Measurements from ENCODE around the gene TAX1BP1. TPM values are rescaled to one million over a fixed set of nuclear protein-coding genes. Genes with fewer than 3 reads are reported as not detected.
A peak's percentile ranks its signal among the peaks of the same experiment; 100 is the strongest.
"Not testable (repeated sequence)": the region's sequence is repeated elsewhere in the genome, so short reads cannot be mapped to it uniquely, and the experiment has no call there.

The TAX1BP1 gene
- polyA plus RNA-seq, 1 donor from 2014 or later: 90.2 TPM

DNA sequence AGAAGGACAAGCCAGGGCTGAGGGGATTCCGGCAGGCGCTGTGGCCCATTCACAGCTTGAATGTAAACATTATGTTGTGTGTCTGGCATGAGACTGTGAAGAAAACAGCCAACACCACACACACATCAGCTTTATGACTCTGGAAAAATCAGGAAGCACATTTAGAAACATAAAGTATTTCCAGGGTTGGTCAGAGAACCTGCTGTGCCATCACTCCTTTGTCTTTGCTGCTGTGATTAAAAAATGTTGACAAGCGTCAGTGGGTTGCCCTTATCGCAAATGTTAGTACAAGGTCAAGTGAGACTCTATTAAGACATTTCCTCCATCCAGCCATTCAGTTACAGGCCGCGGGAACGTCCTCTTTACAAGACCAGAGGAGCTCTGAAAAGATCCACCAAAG, 95.4 kb downstream of the TAX1BP1 start:
- no peak overlapping the region for H3K4me3 Mint-ChIP-seq
- peaks cover 7% of the 10 kb centered on the region for H3K36me3 Mint-ChIP-seq
- H3K27me3 Mint-ChIP-seq: no peaks in the 10 kb centered on the region
- H3K9me3 Mint-ChIP-seq: no peaks in the 10 kb centered on the region
- H3K27ac Mint-ChIP-seq: no peak overlapping the region
- peaks cover 0 to 4% (median 0%) of the 10 kb centered on the region in 3 donors for H3K4me1 Mint-ChIP-seq

DNA sequence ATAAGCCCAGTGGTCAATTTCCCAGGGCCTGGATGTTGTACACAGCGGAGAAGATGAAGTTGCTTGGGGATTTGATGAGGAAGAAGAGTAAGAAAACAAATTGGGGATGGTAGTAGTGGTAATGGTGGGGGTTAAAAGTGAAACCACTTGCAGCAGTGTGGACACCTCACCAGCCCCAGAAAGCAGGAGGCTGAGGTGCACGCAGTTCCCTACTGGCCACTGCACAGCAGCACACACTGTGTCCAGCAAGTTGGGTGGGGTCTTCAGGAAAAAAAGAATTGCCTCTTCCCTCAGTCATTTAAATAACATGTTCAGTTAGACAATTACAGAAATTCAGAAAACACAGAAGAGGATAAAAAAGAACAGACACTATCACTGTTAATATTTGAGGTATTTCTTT, 96.6 kb downstream of the TAX1BP1 start:
- H3K36me3 Mint-ChIP-seq: peaks cover 7% of the 10 kb centered on the region
- no peak overlapping the region for H3K27ac Mint-ChIP-seq
- no peaks in the 10 kb centered on the region for H3K27me3 Mint-ChIP-seq
- H3K9me3 Mint-ChIP-seq: no peaks in the 10 kb centered on the region
- no peak overlapping the region for H3K4me3 Mint-ChIP-seq
- peaks cover 0 to 4% (median 2%) of the 10 kb centered on the region in 3 donors for H3K4me1 Mint-ChIP-seq

DNA sequence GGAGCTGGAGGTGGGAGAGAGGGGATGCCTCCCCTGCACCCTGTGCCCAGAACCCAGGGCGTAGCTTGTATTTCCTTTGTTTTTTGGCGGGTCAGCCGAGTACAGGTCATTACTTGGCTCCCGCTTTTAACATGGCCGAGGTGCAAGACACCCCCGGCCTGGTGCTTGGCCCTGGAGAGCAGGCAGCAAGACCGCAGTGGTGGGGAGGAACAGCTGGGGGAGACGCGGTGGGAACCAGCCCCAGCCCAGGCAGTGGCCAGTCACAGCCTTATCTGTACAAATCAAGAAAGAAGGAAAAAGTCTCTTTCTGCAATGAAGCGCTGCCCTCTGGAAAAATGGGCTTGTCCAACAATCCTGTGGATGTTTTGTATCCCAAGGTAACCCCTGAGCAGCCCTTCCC, 99.1 kb downstream of the TAX1BP1 start:
- peak overlapping the region; percentile 14 to 89 (median 62) for H3K27ac Mint-ChIP-seq
- H3K9me3 Mint-ChIP-seq: no peaks in the 10 kb centered on the region
- no peaks in the 10 kb centered on the region for H3K27me3 Mint-ChIP-seq
- no peak overlapping the region for H3K4me3 Mint-ChIP-seq
- H3K4me1 Mint-ChIP-seq: peaks cover 0 to 4% (median 2%) of the 10 kb centered on the region in 3 donors
- H3K36me3 Mint-ChIP-seq: peaks cover 7% of the 10 kb centered on the region

DNA sequence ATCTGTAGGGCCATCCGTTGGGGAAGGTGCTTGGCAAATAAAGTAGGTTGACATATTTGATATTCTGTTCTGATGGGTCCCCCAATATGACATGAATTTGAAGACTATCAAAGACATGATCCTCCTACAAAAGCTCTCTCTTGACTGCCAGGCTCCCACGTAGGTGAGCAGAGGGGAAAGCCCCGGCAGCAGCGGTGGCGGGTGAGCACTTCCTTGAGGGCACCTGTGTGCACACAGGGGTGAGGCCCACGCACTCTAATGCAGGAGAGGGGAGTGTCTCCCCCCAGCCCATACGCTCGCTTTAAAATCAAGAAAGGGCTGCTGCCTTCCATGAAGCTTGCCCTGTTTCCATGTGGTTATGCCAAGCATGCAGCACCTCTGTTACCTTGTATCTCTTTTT, 100.4 kb downstream of the TAX1BP1 start:
- H3K27me3 Mint-ChIP-seq: no peaks in the 10 kb centered on the region
- H3K4me3 Mint-ChIP-seq: no peak overlapping the region
- H3K9me3 Mint-ChIP-seq: no peaks in the 10 kb centered on the region
- H3K36me3 Mint-ChIP-seq: peaks cover 5% of the 10 kb centered on the region
- H3K27ac Mint-ChIP-seq: peak overlapping the region in 2 of 3 donors; percentile 45 to 59
- peaks cover 0 to 4% (median 2%) of the 10 kb centered on the region in 3 donors for H3K4me1 Mint-ChIP-seq

DNA sequence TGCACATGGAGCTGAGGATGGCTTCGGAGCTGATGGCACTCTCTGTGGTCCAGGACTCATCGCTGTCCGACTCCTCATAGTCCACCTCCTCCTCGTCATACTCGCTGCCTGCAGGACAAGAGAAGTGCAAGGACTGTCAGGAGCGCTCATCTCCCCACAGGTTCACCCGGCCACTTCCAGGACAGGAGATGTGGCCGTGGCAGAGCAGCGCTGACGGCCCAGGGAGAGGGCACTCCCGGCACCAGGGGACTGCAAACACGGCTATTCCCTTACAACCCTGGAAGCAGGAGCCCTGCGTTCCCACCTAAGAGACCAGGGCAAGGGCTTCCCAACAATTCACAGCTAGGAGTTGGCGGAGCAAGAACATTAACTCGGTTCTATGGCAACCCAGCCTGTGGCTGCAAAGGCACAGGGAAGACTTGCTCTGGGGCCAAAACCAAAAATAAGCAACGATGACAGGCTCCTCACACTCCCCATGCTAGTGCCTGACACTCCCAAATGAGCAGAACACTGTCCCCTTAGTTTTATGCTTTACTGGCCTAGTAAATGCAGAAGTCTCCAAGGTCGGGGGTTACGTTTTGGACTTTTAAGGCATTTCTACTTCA, 100.9 kb downstream of the TAX1BP1 start:
- no peaks in the 10 kb centered on the region for H3K9me3 Mint-ChIP-seq
- H3K36me3 Mint-ChIP-seq: peaks cover 5% of the 10 kb centered on the region
- no peak overlapping the region for H3K4me3 Mint-ChIP-seq
- no peaks in the 10 kb centered on the region for H3K27me3 Mint-ChIP-seq
- peak overlapping the region in 2 of 3 donors; percentile 45 to 59 for H3K27ac Mint-ChIP-seq
- H3K4me1 Mint-ChIP-seq: peaks cover 0 to 4% (median 2%) of the 10 kb centered on the region in 3 donors

DNA sequence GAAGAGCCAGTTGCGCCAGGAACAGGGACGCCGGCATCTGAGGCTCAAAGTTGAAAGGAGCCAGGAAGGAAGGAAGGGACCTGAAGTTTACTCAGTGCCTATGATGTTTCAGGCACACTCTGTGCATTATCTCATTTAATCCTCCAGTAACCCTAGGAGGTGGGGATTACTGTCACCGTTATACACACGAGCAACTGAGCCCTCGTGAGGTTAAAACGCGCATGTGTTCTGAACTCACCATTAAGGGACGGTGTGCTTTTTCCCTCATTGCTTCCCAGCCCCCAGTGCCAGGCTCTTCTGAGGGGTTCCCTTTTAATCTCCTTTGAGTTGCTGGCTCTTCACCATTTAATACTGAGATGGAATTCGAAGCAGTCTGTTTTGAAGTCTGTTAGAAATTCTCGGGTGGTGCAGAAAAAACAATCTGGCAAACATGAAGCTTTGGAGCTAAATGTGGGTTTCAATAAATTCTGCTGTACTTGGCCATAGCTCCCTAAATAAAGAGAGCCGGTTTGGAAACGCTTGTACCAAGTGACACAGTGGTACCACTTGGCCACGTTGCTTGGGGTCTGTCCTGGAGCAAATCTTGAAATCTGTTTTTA, 102.2 kb downstream of the TAX1BP1 start:
- Mint-ChIP-seq H3K36me3 (peaks cover 2% of the 10 kb centered on the region), H3K4me3 (no peak overlapping the region)

DNA sequence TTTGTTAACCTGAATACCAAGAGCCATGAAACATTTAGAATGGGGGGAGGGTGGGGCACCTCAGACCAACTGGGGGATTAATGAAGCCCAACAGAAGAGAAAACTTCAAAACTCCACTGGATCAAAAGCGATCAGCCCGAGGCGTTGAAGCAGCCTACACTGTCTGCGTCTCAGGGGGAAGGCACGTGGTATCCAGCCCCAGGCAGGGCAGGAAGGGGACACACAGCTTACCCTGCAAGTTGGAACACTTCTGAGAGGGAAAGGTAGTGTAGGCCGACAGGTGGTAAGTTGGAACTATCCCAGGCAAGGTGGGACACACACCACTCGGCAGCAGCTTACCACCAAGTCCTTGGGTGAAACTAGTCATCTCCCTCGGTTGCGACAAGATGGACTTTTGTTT, 102.9 kb downstream of the TAX1BP1 start:
- H3K4me3 Mint-ChIP-seq: no peak overlapping the region
- peak overlapping the region in 1 of 3 donors; percentile 67 for H3K27ac Mint-ChIP-seq
- H3K9me3 Mint-ChIP-seq: no peaks in the 10 kb centered on the region
- H3K27me3 Mint-ChIP-seq: no peaks in the 10 kb centered on the region
- peaks cover 0 to 4% (median 2%) of the 10 kb centered on the region in 3 donors for H3K4me1 Mint-ChIP-seq
- peaks cover 2% of the 10 kb centered on the region for H3K36me3 Mint-ChIP-seq

More for the DNA sequence above, 102.2 kb downstream of the TAX1BP1 start:
- H3K4me1 Mint-ChIP-seq: peaks cover 0 to 4% (median 2%) of the 10 kb centered on the region in 3 donors
- no peaks in the 10 kb centered on the region for H3K9me3 Mint-ChIP-seq
- H3K27me3 Mint-ChIP-seq: no peaks in the 10 kb centered on the region
- H3K27ac Mint-ChIP-seq: peak overlapping the region in 1 of 3 donors; percentile 67

DNA sequence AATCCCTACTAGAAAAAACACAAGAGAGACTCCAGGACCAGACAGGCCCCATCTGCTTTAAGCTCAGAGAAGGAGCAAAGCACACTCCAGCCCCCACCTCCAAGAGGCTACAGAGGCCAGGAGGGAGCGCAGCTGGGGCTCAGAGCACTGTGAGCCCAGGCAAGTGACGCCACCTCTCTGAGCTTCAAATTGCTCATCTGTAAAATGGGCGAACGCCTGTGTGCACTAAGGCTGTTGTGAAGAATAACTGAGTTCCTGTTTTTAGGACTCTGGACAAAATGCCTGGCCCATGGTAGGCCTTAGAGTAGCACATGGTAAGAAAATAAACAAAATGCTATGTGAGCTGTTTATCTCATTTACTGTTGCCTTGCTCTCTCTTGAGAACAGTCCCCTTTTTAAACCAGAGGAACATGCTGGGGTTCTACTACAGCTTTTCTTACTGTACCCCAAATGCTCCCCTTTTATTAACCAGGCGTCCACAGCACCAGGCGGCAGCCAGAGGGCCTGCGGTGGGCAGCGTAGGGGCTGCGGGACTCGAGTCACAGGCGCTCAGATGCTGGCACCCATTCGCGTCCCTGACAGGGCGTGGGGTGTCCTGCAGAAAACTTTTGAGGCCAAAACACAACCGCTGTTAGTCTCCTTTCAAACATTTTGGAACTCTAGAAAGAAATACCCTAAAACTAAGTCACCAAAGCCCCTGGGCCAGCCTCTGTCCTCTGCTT, 103.8 kb downstream of the TAX1BP1 start:
- Mint-ChIP-seq H3K27ac (peak overlapping the region in 1 of 3 donors; percentile 76), H3K4me3 (no peak overlapping the region), H3K27me3 (no peaks in the 10 kb centered on the region), H3K4me1 (peaks cover 0 to 4% (median 2%) of the 10 kb centered on the region in 3 donors), H3K9me3 (no peaks in the 10 kb centered on the region), H3K36me3 (peaks cover 2% of the 10 kb centered on the region)

DNA sequence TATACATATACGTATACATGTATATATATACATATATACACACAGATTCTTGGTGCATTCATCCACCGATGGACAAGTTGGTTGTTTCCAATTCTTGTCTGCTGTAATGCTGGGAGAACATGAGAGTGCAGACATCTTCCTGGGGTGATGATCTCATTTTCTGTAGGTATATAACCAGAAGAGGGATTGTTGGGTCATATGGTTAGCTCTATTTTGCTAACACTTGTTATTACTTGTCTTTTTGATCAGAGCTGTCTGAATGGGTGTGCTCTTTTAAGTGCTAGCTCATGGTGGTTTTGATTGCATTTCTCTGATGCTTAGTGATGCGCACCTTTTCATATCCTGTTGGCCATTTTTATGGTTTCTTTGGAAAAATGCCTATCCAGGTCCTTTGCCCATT, 106.4 kb downstream of the TAX1BP1 start:
- no peak overlapping the region for H3K27ac Mint-ChIP-seq
- H3K9me3 Mint-ChIP-seq: no peaks in the 10 kb centered on the region
- H3K4me1 Mint-ChIP-seq: no peaks in the 10 kb centered on the region
- H3K4me3 Mint-ChIP-seq: no peak overlapping the region
- H3K36me3 Mint-ChIP-seq: peaks cover 4% of the 10 kb centered on the region
- no peaks in the 10 kb centered on the region for H3K27me3 Mint-ChIP-seq

DNA sequence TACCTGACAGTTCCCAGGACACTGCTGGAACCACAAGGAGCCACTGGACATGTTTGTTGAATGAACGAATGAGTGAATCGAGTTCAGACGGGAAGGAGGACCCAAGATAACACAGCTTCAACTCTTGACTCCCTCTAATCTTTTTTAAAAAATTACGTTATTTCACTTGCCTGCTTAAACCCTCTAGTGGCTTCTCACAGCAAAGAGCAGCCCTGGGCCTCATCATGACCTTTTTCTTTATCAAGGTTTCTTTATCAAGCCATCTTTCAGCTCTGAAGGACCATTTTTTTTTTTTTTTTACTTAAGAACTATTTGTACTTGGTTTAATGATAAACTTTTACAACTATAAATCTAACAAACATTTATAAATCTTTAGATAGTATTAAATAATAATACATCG, 110.6 kb downstream of the TAX1BP1 start:
- no peak overlapping the region for H3K27ac Mint-ChIP-seq
- no peak overlapping the region for H3K4me3 Mint-ChIP-seq
- peaks cover 0 to 2% (median 0%) of the 10 kb centered on the region in 3 donors for H3K9me3 Mint-ChIP-seq
- peaks cover 11% of the 10 kb centered on the region for H3K36me3 Mint-ChIP-seq
- peaks cover 0 to 4% (median 0%) of the 10 kb centered on the region in 3 donors for H3K4me1 Mint-ChIP-seq
- H3K27me3 Mint-ChIP-seq: no peaks in the 10 kb centered on the region

DNA sequence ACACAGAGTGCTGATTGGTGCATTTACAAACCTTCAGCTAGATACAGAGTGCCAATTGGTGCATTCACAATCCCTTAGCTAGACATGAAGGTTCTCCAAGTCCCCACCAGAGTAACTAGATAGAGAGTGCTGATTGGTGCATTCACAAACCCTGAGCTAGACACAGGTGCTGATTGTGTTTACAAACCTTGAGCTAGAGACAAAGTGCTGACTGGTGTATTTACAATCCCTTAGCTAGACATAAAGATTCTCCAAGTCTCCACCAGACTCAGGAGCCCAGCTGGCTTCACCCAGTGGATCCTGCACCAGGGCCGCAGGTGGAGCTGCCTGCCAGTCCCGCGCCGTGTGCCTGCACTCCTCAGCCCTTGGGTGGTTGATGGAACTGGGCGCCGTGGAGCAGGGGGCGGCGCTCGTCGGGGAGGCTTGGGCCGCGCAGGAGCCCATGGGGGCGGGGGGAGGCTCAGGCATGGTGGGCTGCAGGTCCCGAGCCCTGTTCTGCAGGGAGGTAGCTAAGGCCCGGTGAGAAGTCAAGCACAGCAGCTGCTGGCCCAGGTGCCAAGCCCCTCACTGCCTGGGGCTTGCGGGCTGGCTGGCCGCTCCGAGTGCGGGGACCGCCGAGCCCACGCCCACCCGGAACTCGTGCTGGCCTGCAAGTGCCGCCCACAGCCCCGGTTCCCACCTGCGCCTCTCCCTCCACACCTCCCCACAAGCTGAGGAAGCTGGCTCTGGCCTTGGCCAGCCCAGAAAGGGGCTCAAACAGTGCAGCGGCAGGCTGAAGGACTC, 116.9 kb downstream of the TAX1BP1 start:
- not testable (repeated sequence) for H3K27ac Mint-ChIP-seq, H3K4me3 Mint-ChIP-seq, H3K4me1 Mint-ChIP-seq, H3K27me3 Mint-ChIP-seq
- H3K9me3 Mint-ChIP-seq: peaks cover 0 to 10% (median 9%) of the 10 kb centered on the region in 3 donors
- peaks cover 21% of the 10 kb centered on the region for H3K36me3 Mint-ChIP-seq

DNA sequence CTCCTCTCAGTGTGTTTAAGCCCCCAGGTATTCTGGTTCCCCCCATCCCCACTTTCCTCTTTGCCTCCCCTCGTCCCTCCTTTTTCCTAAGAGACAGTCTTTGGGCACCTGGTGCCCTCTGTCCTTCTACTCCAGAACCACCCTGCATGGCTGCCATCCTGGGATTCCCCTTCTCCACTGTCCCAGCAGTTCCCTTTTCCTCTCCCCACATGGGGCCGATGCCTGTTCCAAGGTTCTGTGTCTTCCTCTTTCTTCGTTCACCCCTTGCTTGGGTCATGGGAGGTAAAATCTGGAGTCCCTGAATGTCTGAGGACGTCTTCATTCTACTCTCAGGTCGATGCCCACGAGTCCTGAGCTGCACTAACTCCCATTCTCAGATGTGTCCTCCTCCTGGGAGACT, 120.8 kb downstream of the TAX1BP1 start:
- peaks cover 0 to 10% (median 6%) of the 10 kb centered on the region in 3 donors for H3K9me3 Mint-ChIP-seq
- peaks cover 22% of the 10 kb centered on the region for H3K36me3 Mint-ChIP-seq
- no peak overlapping the region for H3K4me3 Mint-ChIP-seq
- peaks cover 0 to 1% (median 0%) of the 10 kb centered on the region in 3 donors for H3K4me1 Mint-ChIP-seq
- H3K27me3 Mint-ChIP-seq: no peaks in the 10 kb centered on the region
- H3K27ac Mint-ChIP-seq: no peak overlapping the region

DNA sequence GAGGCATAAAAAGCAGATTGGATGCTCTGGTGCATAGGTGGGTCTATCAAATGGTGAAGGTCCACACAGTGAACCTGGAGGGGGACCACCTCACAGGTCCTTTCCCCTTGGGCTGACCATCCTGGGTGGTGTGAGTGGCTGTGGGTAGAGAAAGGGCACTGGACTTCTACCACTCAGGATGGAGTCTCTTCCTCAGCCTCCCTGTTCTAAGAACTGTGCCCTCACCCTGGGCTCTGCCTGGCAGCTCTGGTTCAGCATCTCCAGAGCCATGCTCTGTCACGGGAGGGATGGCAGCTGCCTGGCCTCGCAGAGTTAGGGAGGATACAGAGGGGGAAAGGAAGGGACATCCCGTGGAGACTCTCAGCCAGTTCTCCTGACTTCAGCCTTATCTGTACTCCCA, 121.8 kb downstream of the TAX1BP1 start:
- no peak overlapping the region for H3K27ac Mint-ChIP-seq
- no peaks in the 10 kb centered on the region for H3K27me3 Mint-ChIP-seq
- peak overlapping the region in 1 of 4 donors; percentile 24 for H3K4me3 Mint-ChIP-seq
- peaks cover 0 to 10% (median 4%) of the 10 kb centered on the region in 3 donors for H3K9me3 Mint-ChIP-seq
- peaks cover 0 to 1% (median 0%) of the 10 kb centered on the region in 3 donors for H3K4me1 Mint-ChIP-seq
- H3K36me3 Mint-ChIP-seq: peaks cover 22% of the 10 kb centered on the region

DNA sequence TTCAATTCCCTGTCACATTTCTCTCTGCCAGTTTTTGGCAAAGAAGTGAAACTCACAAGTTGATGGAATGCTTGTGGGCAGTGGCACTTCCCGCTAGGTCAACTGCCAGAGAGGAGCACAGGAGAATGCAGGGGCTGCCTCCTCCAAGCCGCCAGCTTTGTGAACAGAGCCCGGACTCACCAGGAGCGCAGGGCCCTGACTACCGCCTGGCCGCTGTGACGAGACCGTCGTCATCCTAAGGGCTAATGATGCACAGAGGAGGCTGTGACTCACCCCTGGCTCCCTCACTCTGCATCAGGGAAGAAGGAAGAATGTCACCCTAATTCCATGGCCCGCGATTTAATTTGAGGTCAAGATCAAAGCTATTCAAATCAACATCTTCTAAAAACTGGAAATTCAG, 123.9 kb downstream of the TAX1BP1 start:
- Mint-ChIP-seq H3K27me3 (no peaks in the 10 kb centered on the region), H3K36me3 (peaks cover 24% of the 10 kb centered on the region), H3K27ac (no peak overlapping the region), H3K4me3 (peak overlapping the region in 1 of 4 donors; percentile 39), H3K9me3 (peaks cover 0 to 6% (median 1%) of the 10 kb centered on the region in 3 donors), H3K4me1 (peaks cover 0 to 1% (median 0%) of the 10 kb centered on the region in 3 donors)

DNA sequence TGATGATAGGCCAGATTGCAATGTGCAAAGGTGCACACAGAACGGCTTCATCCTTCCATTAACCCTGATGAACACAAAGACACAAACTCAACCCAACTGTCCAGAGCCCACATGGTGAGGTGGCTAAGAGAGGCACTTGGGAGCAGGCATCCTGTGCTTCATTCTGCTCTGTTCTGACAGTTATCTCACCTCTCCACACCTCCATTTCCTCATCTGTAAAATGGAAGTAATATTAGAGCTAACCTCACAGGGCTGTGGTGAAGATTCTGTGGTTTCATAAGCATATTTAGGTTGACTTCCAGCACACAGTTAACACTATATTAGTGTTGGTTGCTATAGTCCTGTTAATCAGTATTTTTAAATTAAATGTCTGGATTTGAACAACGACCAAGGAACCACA, 126.3 kb downstream of the TAX1BP1 start:
- peaks cover 0 to 1% (median 0%) of the 10 kb centered on the region in 3 donors for H3K9me3 Mint-ChIP-seq
- H3K36me3 Mint-ChIP-seq: peaks cover 21% of the 10 kb centered on the region
- peaks cover 0 to 2% (median 0%) of the 10 kb centered on the region in 3 donors for H3K4me1 Mint-ChIP-seq
- H3K27me3 Mint-ChIP-seq: no peaks in the 10 kb centered on the region
- H3K4me3 Mint-ChIP-seq: no peak overlapping the region
- no peak overlapping the region for H3K27ac Mint-ChIP-seq

Data from IgD-negative memory B cell (primary cell).